K562 (cell line): ENCODE results near the gene SYPL2. TPM values are rescaled to one million over a fixed set of nuclear protein-coding genes. Genes with fewer than 3 reads are reported as not detected.

Source experiments
- ATAC-seq: fragments of 200-7000 bp; cut with Tn5 transposase; 3 replicates; pipeline ENCODE4 v1.9.1; 2020; ENCODE audit warnings: moderate library complexity
- BruUV-seq: library from RNA; stranded (reverse); fragments of 400-500 nt; replicated peaks from 2 replicates; lab custom pipeline; 2021; lab: Mats Ljungman, UMichigan
- CTCF ChIA-PET: fragments of 300-600 bp; formaldehyde crosslinking; extraction: SDS; loops from one replicate; lab custom pipeline; 2021; ENCODE audit warnings: low intra/inter-chr PET ratio; lab: Yijun Ruan, JAX
- POLR2A ChIA-PET: fragments of 300-600, 350-650 bp; sonication (Branson Sonifier 250); formaldehyde crosslinking; extraction: SDS; loops from one replicate; lab custom pipeline; 2021; ENCODE audit warnings: antibody characterized with exemption, inconsistent platforms; lab: Yijun Ruan, JAX
- DNase-seq, 4 experiments: peaks; one replicate each; pipeline versions ENCODE4 v3.0.0 to v3.0.0-alpha.2; 2011 to 2018; ENCODE audit warnings: low spot score in 3 of 4, mixed read lengths in 3 of 4; ENCODE audit errors: extremely low read depth in 1 of 4
- FAIRE-seq: peaks from 2 replicates; lab custom pipeline; 2011; peaks lifted over from hg19 to GRCh38; lab: Jason Lieb, UNC
- H2AFZ ChIP-seq: 2 replicates; pipeline ENCODE4 v1.6.0; 2011; ENCODE audit warnings: low read depth, low read length, control low read depth, inconsistent platforms
- H3K27ac ChIP-seq: fragments of 200-600 bp; 3 replicates; pipeline ENCODE4 v1.8.0; 2011; ENCODE audit warnings: low read depth, mild to moderate bottlenecking, control low read depth, inconsistent platforms, low read length, moderate library complexity, mixed read lengths; ENCODE audit errors: extremely low read depth
- H3K27me3 ChIP-seq, 2 experiments: fragments of 300-600 bp in 1 of 2; 2 replicates in 1 of 2; 3 replicates in 1 of 2; pipeline versions ENCODE4 v1.6.0 to v1.8.0; 2011; ENCODE audit warnings: inconsistent platforms in 2 of 2, low read length in 2 of 2, mild to moderate bottlenecking in 1 of 2, mixed read lengths in 1 of 2, moderate library complexity in 1 of 2; ENCODE audit not compliant: control insufficient read depth in 2 of 2, insufficient read depth in 2 of 2
- H3K36me3 ChIP-seq: fragments of 300-600 bp; 3 replicates; pipeline ENCODE4 v1.8.0; 2011; ENCODE audit warnings: mild to moderate bottlenecking, low read length, inconsistent platforms; ENCODE audit not compliant: control insufficient read depth, insufficient read depth
- H3K4me1 ChIP-seq, 2 experiments: fragments of 200-600 bp in 1 of 2; replicated peaks in 1 of 2; 2 replicates in 1 of 2; 3 replicates in 1 of 2; pipeline versions ENCODE4 v1.5.1 to v1.8.0; 2011; ENCODE audit warnings: inconsistent platforms in 2 of 2, low read length in 2 of 2, mild to moderate bottlenecking in 1 of 2, mixed read lengths in 1 of 2, moderate library complexity in 1 of 2; ENCODE audit not compliant: control insufficient read depth in 2 of 2, insufficient read depth in 2 of 2
- H3K4me2 ChIP-seq: 2 replicates; pipeline ENCODE4 v1.6.1; 2011; ENCODE audit warnings: low read length, control low read depth, inconsistent platforms, mixed read lengths; ENCODE audit not compliant: insufficient read depth
- H3K4me3 ChIP-seq: fragments of 200-600 bp; sonication (generic), shearing (Covaris generic); 2 replicates; pipeline ENCODE4 v1.5.1; 2016; ENCODE audit warnings: control low read depth, inconsistent platforms
- H3K79me2 ChIP-seq: fragments of 200-600 bp; 3 replicates; pipeline ENCODE4 v1.8.0; 2011; ENCODE audit warnings: low read length, inconsistent platforms; ENCODE audit not compliant: control insufficient read depth, insufficient read depth
- H3K9ac ChIP-seq, 2 experiments: 2 replicates each; pipeline versions ENCODE4 v1.6.0 to v1.6.1; 2011; ENCODE audit warnings: low read depth in 2 of 2, low read length in 2 of 2, control low read depth in 1 of 2, inconsistent platforms in 1 of 2, mild to moderate bottlenecking in 1 of 2, mixed read lengths in 1 of 2; ENCODE audit not compliant: insufficient read depth in 1 of 2
- H3K9me1 ChIP-seq: one replicate; pipeline ENCODE4 v1.6.0; 2011; ENCODE audit warnings: inconsistent platforms, mild to moderate bottlenecking, low read length, moderate library complexity; ENCODE audit not compliant: control insufficient read depth, insufficient read depth
- H3K9me3 ChIP-seq: replicated peaks from 2 replicates; pipeline ENCODE4 v1.5.1; 2011; ENCODE audit warnings: low read depth, low read length, inconsistent platforms; ENCODE audit not compliant: control insufficient read depth, insufficient read depth
- H4K20me1 ChIP-seq: replicated peaks from 2 replicates; pipeline ENCODE4 v1.6.1; 2011; ENCODE audit warnings: low read length, inconsistent platforms, mixed read lengths; ENCODE audit not compliant: control insufficient read depth, insufficient read depth
- ARID4B ChIP-seq: sonication (generic); formaldehyde crosslinking; IDR thresholded peaks from 2 replicates; pipeline ENCODE4 v1.8.0; 2022; ENCODE audit warnings: mild to moderate bottlenecking, missing genetic modification reagents
- ATF3 ChIP-seq, 2 experiments: fragments of 450-650 bp in 1 of 2; sonication (generic) in 1 of 2; formaldehyde crosslinking in 1 of 2; IDR thresholded peaks in 1 of 2; conservative IDR thresholded peaks in 1 of 2; 2 replicates each; pipeline versions ENCODE4 v1.6.1 to v1.8.1; 2016 to 2023; ENCODE audit warnings: mild to moderate bottlenecking in 2 of 2, moderate library complexity in 2 of 2, inconsistent platforms in 1 of 2, missing genetic modification reagents in 1 of 2
- CTCF ChIP-seq, 3 experiments: IDR thresholded peaks in 2 of 3; conservative IDR thresholded peaks in 1 of 3; 2 replicates each; pipeline ENCODE4 v1.5.1; 2011 to 2012; ENCODE audit warnings: low read length in 3 of 3, mild to moderate bottlenecking in 3 of 3, control low read depth in 2 of 3, improper control_type of control experiment in 1 of 3, inconsistent platforms in 1 of 3, low read depth in 1 of 3, mixed read lengths in 1 of 3, moderate library complexity in 1 of 3; ENCODE audit not compliant: insufficient read depth in 2 of 3
- ELK3 ChIP-seq: fragments of 450-650 bp; formaldehyde crosslinking; IDR thresholded peaks from 2 replicates; pipeline ENCODE4 v1.4.0; 2020; ENCODE audit warnings: mild to moderate bottlenecking
- HOMEZ ChIP-seq: fragments of 250-450 bp; sonication (Bioruptor Pico); IDR thresholded peaks from 2 replicates; pipeline ENCODE4 v1.4.0; 2020; ENCODE audit warnings: mild to moderate bottlenecking, moderate library complexity
- NFE2L1 ChIP-seq: fragments of 450-650 bp; IDR thresholded peaks from 2 replicates; pipeline ENCODE4 v1.6.1; 2016; ENCODE audit warnings: missing genetic modification characterization, low read depth, mild to moderate bottlenecking, missing compliant biosample characterization, moderate library complexity, borderline replicate concordance
- SRSF7 ChIP-seq: fragments of 200-400 bp; formaldehyde crosslinking; optimal IDR thresholded peaks from 2 replicates; pipeline ENCODE3; 2017; ENCODE audit warnings: mild to moderate bottlenecking, low read depth, low read length
- ZNF445 ChIP-seq: fragments of 250-450 bp; sonication (Bioruptor Pico); IDR thresholded peaks from 2 replicates; pipeline ENCODE4 v1.4.0; 2020; ENCODE audit warnings: low read depth, mild to moderate bottlenecking, moderate library complexity
- WGBS: fragments of 100-300 bp; shearing (Covaris generic); methylation state at CpG from one replicate; pipeline ENCODE4 v1.1.6; 2016; ENCODE audit warnings: low coverage, mixed read lengths; ENCODE audit not compliant: insufficient coverage; ENCODE audit errors: missing lambda C conversion rate; 5-methylcytosine and 5-hydroxymethylcytosine counted together
- in situ Hi-C: fragments of 300-500 bp; cut with MboI; formaldehyde crosslinking; loops from 4 replicates; pipeline ENCODE4 v1.15.0; 2018; ENCODE audit warnings: inconsistent platforms, mixed read lengths
- intact Hi-C: fragments of 100-400 bp; cut with micrococcal nuclease; formaldehyde crosslinking; loops from 2 replicates; pipeline ENCODE4 v1.14.2; 2022
- polyA plus RNA-seq, 8 experiments: library from polyadenylated mRNA; depleted of rRNA in 4 of 8; stranded (reverse) in 5 of 8; unstranded in 3 of 8; fragments of >200 nt; fragmentation: Nextera tagmentation in 2 of 8; fragmentation: Illumina TruSeq in 1 of 8; extraction: Ambion mirVana in 2 of 8; extraction: Trizol in 1 of 8; gene quantifications; 2 replicates each; pipeline versions ENCODE4 v1.2.1 to v1.2.3, GENCODE V29; 2011 to 2014; ENCODE audit warnings: inconsistent platforms in 1 of 8, missing spikeins in 1 of 8
- total RNA-seq, 7 experiments: library from RNA; depleted of rRNA in 6 of 7; stranded (reverse); fragments of >200 nt in 6 of 7; fragmentation: Illumina TruSeq in 2 of 7; extraction: Trizol in 2 of 7; gene quantifications; 2 replicates each; pipeline versions ENCODE4 v1.2.1 to v1.2.3, GENCODE V29; 2011 to 2021; ENCODE audit warnings: low replicate concordance in 1 of 7

SYPL2 gene
- total and polyA plus RNA-seq, 9 of the 15 experiments (the other 6 are each of a cell fraction or from before 2014, with no cell fraction given), result 0.03 to 0.20 (median 0.07) TPM; not detected in 2

- TF ChIP-seq NFE2L1, result no peak
Measured at GRCh38 chr1:109487261-109487660, 20.9 kb downstream of the SYPL2 start (continued).

GRCh38 chr1:109488201-109488600 lies 21.9 kb downstream of the SYPL2 start:
- no peaks in the 10 kb centered on the region for H3K27me3 ChIP-seq
- H3K4me2 ChIP-seq, result no peak overlapping the region
- H3K27ac ChIP-seq, result no peak overlapping the region
- peaks cover 56% of the 10 kb centered on the region; the same call in 2 of the 3 replicates for H3K36me3 ChIP-seq
- no peaks in the 10 kb centered on the region for H3K9me3 ChIP-seq
- H3K9ac ChIP-seq, result no peak overlapping the region; a peak in 1 of 4 replicates
- in situ Hi-C loops (no loop called here), intact Hi-C loops (no loop called here)
- H4K20me1 ChIP-seq, result no peaks in the 10 kb centered on the region
- peaks cover 9% of the 10 kb centered on the region; the same call in 2 of the 3 replicates for H3K79me2 ChIP-seq
- ATAC-seq (0 out of 3 replicates have a peak, but pooled peaks have one; percentile 5), DNase-seq (peak; percentile 46 to 67 (median 56)), FAIRE-seq (no peak)
- ChIA-PET POLR2A (interaction anchor here (0.8 to 1.5 kb wide), 3 partner anchors 20 to 275 kb away, joined by 3 to 4 read pairs (median 3); partner anchors contain the start of gene SARS1), CTCF (no interaction called here)
- no peak overlapping the region for H2AFZ ChIP-seq
- no peak overlapping the region for H3K4me3 ChIP-seq
- no TSS peak for BruUV-seq
- WGBS, result 44% methylated on average over 5 of the region's 5 CpGs
- H3K9me1 ChIP-seq, result no peaks in the 10 kb centered on the region
- peaks cover 11 to 27% of the 10 kb centered on the region in 2 experiments; a peak in 4 of 5 replicates for H3K4me1 ChIP-seq
- TF ChIP-seq ARID4B (CRISPR knock-in tag) (0 out of 2 replicates have a peak, but pooled peaks have one; percentile 0), SRSF7 (no peak), CTCF (IDR thresholded peaks at IDR 0.05 in 2 of 3, conservative IDR thresholded peaks at IDR 0.05 in 1 of 3; ENCODE audit: insufficient read depth in 2 of 3, low read depth in 1 of 3, low read length in 3 of 3) (peak; percentile 40 to 63 (median 56); a peak in 5 of 6 replicates), ZNF445 (no peak), ELK3 (CRISPR knock-in tag) (no peak), ATF3 (IDR thresholded peaks at IDR 0.05) (no peak), ATF3 (CRISPR knock-in tag; conservative IDR thresholded peaks at IDR 0.05) (no peak), HOMEZ (CRISPR knock-in tag) (no peak)
